Measurements from ENCODE around the gene RAB26.

GRCh38 chr16:2175454-2175853 lies 27.0 kb downstream of the RAB26 start:
- TF ChIP-seq EZH2phosphoT487 (IDR thresholded peaks at IDR 0.05; ENCODE audit: insufficient read depth, low read depth) (no peak), EZH2 (IDR thresholded peaks at IDR 0.05; ENCODE audit: insufficient read depth, poor library complexity, severe bottlenecking) (no peak)
